ENCODE data around the gene SMOC1.
"Not testable (repeated sequence)": the region's sequence is repeated elsewhere in the genome, so short reads cannot be mapped to it uniquely, and the experiment has no call there.

DNA sequence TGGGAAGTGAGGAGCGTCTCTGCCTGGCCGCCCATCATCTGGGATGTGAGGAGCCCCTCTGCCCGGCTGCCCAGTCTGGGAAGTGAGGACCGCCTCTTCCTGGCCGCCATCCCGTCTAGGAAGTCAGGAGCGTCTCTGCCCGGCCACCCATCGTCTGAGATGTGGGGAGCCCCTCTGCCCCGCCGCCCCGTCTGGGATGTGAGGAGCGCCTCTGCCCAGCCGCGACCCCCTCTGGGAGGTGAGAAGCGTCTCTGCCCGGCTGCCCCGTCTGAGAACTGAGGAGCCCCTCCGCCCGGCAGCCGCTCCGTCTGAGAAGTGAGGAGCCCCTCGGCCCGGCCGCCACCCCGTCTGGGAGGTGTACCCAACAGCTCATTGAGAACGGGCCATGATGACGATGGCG, 23.8 kb downstream of the SMOC1 start:
- TF ChIP-seq CREBBP (IDR thresholded peaks at IDR 0.05; ENCODE audit: low read depth, low read length); CREM (IDR thresholded peaks at IDR 0.05; ENCODE audit: low read depth); HDAC6 (IDR thresholded peaks at IDR 0.05; ENCODE audit: low read depth, low read length); CHD4 (IDR thresholded peaks at IDR 0.05; ENCODE audit: insufficient read depth, insufficient replicate concordance, low read depth, low read length, poor library complexity, severe bottlenecking); CAMTA2 (CRISPR knock-in tag; conservative IDR thresholded peaks at IDR 0.05); ZNF354B (CRISPR knock-in tag; IDR thresholded peaks at IDR 0.05); ZZZ3 (IDR thresholded peaks at IDR 0.05); POLR2A (conservative IDR thresholded peaks at IDR 0.05); ZEB2 (IDR thresholded peaks at IDR 0.05): not testable (repeated sequence)
- TF ChIP-seq, protein P1, sequence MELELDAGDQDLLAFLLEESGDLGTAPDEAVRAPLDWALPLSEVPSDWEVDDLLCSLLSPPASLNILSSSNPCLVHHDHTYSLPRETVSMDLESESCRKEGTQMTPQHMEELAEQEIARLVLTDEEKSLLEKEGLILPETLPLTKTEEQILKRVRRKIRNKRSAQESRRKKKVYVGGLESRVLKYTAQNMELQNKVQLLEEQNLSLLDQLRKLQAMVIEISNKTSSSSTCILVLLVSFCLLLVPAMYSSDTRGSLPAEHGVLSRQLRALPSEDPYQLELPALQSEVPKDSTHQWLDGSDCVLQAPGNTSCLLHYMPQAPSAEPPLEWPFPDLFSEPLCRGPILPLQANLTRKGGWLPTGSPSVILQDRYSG (tag; conservative IDR thresholded peaks at IDR 0.05; ENCODE audit: low read depth), result not testable (repeated sequence)
